ENCODE measurements around the gene BRAF. TPM values are rescaled to one million over a fixed set of nuclear protein-coding genes. Genes with fewer than 3 reads are reported as not detected.
"Not testable (repeated sequence)": the region's sequence is repeated elsewhere in the genome, so short reads cannot be mapped to it uniquely, and the experiment has no call there.

Gene BRAF
- total RNA-seq, 1 donor from 2014 or later, result 19.8 TPM

DNA sequence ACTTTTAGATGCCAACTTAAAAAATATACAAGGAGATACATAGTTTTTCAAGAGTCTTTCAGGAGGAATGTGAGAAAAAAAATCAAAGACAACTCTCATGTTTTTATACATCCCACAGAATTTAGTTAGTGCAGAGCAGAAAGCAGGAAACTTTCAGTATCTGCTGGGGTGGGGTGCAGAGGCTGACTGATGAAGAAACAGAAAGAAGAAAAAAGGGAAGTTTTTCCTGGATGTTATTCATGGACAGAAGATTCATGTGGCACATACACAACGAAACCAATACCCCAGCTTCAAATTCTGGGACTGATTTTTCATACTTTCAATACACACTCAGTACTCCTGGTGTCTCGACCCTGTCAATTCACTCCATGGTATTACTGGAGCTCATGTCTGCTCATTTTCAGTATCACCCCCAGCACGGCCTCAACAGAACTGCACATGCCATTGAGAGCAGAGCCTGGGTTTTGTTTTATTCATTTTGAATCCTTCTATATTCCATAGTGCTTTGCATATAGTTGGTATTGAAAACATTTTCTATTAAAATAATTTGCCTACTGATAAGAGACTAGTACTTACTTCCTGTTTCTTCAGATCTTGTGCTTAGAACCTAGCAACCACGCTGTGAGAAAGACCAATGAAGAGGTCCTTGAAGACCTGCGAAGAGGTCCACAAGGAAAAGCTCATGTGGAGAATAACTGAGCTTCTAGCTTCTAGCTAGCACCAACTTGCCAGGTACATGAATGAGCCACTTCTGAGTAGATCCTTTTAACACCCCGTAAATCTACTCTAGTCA is 179.3 kb downstream of the BRAF start:
- Mint-ChIP-seq H3K27ac (ENCODE audit: unreplicated experiment) (no peak overlapping the region), H3K36me3 (ENCODE audit: low read depth) (peaks cover 11% of the 10 kb centered on the region), H3K4me1 (ENCODE audit: low read depth) (peaks cover 7% of the 10 kb centered on the region), H3K9me3 (ENCODE audit: low read depth) (no peaks in the 10 kb centered on the region), H3K4me3 (ENCODE audit: unreplicated experiment) (no peak overlapping the region), H3K27me3 (ENCODE audit: low read depth) (no peaks in the 10 kb centered on the region)
- TF ChIP-seq, protein P1, sequence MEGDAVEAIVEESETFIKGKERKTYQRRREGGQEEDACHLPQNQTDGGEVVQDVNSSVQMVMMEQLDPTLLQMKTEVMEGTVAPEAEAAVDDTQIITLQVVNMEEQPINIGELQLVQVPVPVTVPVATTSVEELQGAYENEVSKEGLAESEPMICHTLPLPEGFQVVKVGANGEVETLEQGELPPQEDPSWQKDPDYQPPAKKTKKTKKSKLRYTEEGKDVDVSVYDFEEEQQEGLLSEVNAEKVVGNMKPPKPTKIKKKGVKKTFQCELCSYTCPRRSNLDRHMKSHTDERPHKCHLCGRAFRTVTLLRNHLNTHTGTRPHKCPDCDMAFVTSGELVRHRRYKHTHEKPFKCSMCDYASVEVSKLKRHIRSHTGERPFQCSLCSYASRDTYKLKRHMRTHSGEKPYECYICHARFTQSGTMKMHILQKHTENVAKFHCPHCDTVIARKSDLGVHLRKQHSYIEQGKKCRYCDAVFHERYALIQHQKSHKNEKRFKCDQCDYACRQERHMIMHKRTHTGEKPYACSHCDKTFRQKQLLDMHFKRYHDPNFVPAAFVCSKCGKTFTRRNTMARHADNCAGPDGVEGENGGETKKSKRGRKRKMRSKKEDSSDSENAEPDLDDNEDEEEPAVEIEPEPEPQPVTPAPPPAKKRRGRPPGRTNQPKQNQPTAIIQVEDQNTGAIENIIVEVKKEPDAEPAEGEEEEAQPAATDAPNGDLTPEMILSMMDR (IDR thresholded peaks at IDR 0.05), result no peak
- no peak for DNase-seq (ENCODE audit: low spot score)

DNA sequence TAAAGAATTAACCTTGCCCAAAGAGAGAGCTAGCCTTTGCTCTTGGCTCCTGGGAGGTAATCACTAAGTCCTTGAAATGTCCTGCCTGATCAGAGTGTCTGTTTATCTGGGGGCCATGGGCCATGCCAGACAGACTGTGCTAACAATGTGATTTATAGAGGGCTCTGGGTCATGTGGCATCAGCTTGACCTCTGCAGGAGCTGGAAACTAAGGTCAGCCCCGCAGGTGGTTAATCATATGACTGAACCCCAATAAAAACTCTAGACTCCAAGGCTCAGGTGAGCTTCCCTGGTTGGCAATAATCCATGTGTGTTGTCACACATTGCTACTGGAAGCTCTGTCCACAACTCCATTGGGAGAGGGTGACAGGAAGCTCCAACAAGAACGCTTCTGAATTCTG is 180.7 kb downstream of the BRAF start:
- Mint-ChIP-seq H3K9me3 (ENCODE audit: low read depth) (no peaks in the 10 kb centered on the region), H3K27ac (ENCODE audit: unreplicated experiment) (no peak overlapping the region), H3K36me3 (ENCODE audit: low read depth) (peaks cover 10% of the 10 kb centered on the region), H3K4me1 (ENCODE audit: low read depth) (peaks cover 7% of the 10 kb centered on the region), H3K4me3 (ENCODE audit: unreplicated experiment) (no peak overlapping the region), H3K27me3 (ENCODE audit: low read depth) (no peaks in the 10 kb centered on the region)
- DNase-seq (ENCODE audit: low spot score), result no peak
- TF ChIP-seq, protein P1 (IDR thresholded peaks at IDR 0.05), result no peak

DNA sequence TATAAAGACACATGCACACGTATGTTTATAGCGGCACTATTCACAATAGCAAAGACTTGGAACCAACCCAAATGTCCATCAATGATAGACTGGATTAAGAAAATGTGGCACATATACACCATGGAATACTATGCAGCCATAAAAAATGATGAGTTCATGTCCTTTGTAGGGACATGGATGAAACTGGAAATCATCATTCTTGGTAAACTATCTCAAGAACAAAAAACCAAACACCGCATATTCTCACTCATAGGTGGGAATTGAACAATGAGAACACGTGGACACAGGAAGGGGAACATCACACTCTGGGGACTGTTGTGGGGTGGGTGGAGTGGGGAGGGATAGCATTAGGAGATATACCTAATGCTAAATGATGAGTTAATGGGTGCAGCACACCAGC is 181.5 kb downstream of the BRAF start:
- not testable (repeated sequence) for DNase-seq (ENCODE audit: low spot score); H3K36me3 Mint-ChIP-seq (ENCODE audit: low read depth); H3K27ac Mint-ChIP-seq (ENCODE audit: unreplicated experiment); H3K9me3 Mint-ChIP-seq (ENCODE audit: low read depth); H3K27me3 Mint-ChIP-seq (ENCODE audit: low read depth); H3K4me3 Mint-ChIP-seq (ENCODE audit: unreplicated experiment); H3K4me1 Mint-ChIP-seq (ENCODE audit: low read depth)

DNA sequence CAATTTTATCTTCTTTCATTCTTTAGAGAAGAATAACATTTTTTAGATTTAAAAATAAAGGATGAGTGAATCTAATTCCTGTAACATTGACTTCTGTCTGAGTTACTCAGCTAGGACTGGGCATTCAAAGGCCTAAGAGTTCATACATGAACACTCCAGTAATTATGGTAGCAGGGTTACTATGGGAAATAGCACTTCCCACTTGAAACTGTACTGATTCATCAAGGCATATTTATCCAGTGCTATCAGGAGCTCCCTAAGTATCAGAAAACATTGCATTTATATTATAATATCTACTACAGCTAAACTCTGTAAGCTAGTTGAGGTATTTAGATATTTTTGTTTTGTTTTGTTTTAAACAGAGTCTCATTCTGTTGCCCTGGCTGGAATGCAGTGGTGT is 186.4 kb downstream of the BRAF start:
- no peaks in the 10 kb centered on the region for H3K4me1 Mint-ChIP-seq (ENCODE audit: low read depth)
- TF ChIP-seq, protein P1 (IDR thresholded peaks at IDR 0.05), result no peak
- no peaks in the 10 kb centered on the region for H3K9me3 Mint-ChIP-seq (ENCODE audit: low read depth)
- no peak overlapping the region for H3K4me3 Mint-ChIP-seq (ENCODE audit: unreplicated experiment)
- no peak for DNase-seq (ENCODE audit: low spot score)
- peaks cover 5% of the 10 kb centered on the region for H3K36me3 Mint-ChIP-seq (ENCODE audit: low read depth)
- no peaks in the 10 kb centered on the region for H3K27me3 Mint-ChIP-seq (ENCODE audit: low read depth)
- H3K27ac Mint-ChIP-seq (ENCODE audit: unreplicated experiment), result no peak overlapping the region

DNA sequence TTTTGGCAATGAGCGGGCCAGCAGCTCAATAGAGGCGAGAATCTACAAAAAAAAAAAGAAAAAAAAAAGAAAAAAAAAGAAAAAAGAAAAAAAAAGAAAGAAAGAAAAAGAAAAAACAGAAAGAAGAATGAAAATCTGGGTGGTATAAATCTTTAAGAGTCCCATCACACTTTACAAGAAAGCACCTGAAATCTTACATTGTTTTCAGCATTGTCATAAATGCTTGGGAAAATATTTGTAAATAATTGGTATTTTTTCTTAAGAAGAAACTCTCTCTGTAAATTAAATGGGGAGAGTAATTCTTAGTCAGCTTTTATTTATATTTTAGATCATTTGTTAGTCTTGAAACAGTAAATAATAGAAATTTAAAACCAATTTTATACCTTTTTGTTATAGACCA is 190.0 kb downstream of the BRAF start:
- no peaks in the 10 kb centered on the region for H3K9me3 Mint-ChIP-seq (ENCODE audit: low read depth)
- H3K27me3 Mint-ChIP-seq (ENCODE audit: low read depth), result no peaks in the 10 kb centered on the region
- H3K27ac Mint-ChIP-seq (ENCODE audit: unreplicated experiment), result no peak overlapping the region
- H3K36me3 Mint-ChIP-seq (ENCODE audit: low read depth), result peaks cover 5% of the 10 kb centered on the region
- DNase-seq (ENCODE audit: low spot score), result no peak
- TF ChIP-seq, protein P1 (IDR thresholded peaks at IDR 0.05), result no peak
- no peak overlapping the region for H3K4me3 Mint-ChIP-seq (ENCODE audit: unreplicated experiment)
- peaks cover 2% of the 10 kb centered on the region for H3K4me1 Mint-ChIP-seq (ENCODE audit: low read depth)

DNA sequence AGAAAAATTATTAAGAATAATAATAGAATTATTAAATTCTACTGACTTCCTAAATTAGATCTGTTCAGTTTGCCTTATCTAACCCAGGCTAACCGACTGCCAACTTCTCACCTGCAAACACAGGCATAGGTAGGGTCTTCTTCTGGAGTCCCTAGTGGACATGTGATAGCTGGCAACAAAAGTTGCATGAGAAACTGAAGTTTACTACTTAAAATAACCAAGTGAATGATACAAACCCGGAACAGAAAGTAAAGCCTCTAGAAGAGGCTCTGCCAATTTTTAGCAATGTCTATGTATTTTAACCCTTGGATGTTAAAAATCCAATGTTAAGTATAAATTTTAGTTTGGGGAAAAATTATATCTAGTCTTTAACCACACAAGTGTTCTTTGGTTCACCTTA is 190.6 kb downstream of the BRAF start:
- TF ChIP-seq, protein P1 (IDR thresholded peaks at IDR 0.05), result no peak
- H3K4me1 Mint-ChIP-seq (ENCODE audit: low read depth), result peaks cover 5% of the 10 kb centered on the region
- no peaks in the 10 kb centered on the region for H3K27me3 Mint-ChIP-seq (ENCODE audit: low read depth)
- no peak overlapping the region for H3K4me3 Mint-ChIP-seq (ENCODE audit: unreplicated experiment)
- H3K36me3 Mint-ChIP-seq (ENCODE audit: low read depth), result peaks cover 2% of the 10 kb centered on the region
- no peak for DNase-seq (ENCODE audit: low spot score)
- no peak overlapping the region for H3K27ac Mint-ChIP-seq (ENCODE audit: unreplicated experiment)
- H3K9me3 Mint-ChIP-seq (ENCODE audit: low read depth), result no peaks in the 10 kb centered on the region
